Activated CD8-positive, alpha-beta memory T cell treated with anti-CD3 and anti-CD28 coated beads, Interleukin-2, amount 50 U/mL, for 48 hours (primary cell): ENCODE results near the gene PRLH.
"Not testable (repeated sequence)": the region's sequence is repeated elsewhere in the genome, so short reads cannot be mapped to it uniquely, and the experiment has no call there.

ENCODE experiments used
- DNase-seq: peaks from one replicate; pipeline ENCODE4 v3.0.0-alpha.2; 2020

The PRLH gene

DNA sequence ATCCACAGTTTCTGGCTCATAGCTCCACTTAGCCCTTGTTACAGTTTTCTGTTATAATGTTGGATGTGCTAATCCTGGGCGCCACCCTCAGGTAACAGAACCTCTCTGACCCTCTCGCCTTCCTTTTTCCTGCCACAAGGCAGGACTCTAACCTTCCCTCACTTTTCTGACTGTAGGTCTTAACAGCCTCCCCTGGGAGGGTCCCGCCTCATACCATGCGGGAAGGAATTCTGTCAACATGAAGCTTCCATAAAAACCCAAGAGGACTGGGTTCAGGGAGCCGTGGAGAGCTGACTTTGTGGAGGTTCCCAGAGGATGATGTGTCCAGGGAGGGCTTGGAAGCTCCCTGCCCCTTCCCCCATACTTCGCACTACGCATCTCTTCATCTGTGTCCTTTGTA lies 36.0 kb downstream of the PRLH start:
- DNase-seq = no peak

GRCh38 chr2:237603049-237603717 lies 36.8 kb downstream of the PRLH start:
- DNase-seq = no peak

- no peak for DNase-seq
Observed at GRCh38 chr2:237603718-237604362, 37.5 kb downstream of the PRLH start.

GRCh38 chr2:237604391-237604790 lies 38.0 kb downstream of the PRLH start:
- DNase-seq = no peak

DNA sequence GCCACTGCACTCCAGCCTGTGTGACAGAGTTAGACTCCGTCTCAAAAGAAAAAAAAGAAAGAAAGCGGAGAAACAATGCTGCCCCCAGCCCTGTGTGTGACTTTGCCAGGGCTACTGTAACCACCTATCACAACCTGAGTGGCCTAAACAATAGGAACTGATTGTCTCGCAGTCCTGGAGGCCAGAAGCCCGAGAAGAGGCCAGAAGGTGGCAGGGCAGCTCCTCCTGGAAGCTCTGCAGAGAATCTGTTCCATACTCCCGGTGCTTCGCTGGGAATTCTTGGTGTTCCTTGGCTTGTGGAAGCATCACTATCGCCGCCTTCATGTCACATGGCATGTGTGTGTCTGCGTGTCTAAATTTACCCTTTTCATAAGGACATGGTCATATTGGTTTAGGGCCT lies 38.6 kb downstream of the PRLH start:
- no peak for DNase-seq

DNA sequence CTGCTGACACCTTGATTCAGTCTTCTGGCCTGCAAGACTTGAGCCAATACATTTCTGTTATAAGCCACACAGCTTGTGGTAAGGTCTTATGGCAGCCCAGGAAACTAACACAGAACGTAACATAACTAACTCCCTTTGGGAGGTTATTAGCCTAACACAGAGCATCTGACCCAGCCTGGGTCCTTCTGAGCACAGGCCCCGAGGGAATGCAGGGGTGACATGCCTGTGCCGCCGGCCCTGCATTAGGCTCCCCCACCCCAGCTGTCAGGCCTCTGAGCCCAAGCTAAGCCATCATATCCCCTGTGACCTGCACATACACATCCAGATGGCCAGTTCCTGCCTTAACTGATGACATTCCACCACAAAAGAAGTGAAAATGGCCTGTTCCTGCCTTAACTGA lies 40.1 kb downstream of the PRLH start:
- not testable (repeated sequence) for DNase-seq

- DNase-seq = no peak
Observed at GRCh38 chr2:237612527-237613357, 46.4 kb downstream of the PRLH start.

- DNase-seq = no peak
Observed at GRCh38 chr2:237613679-237614078, 47.3 kb downstream of the PRLH start.

GRCh38 chr2:237614151-237614720 lies 47.9 kb downstream of the PRLH start:
- no peak for DNase-seq

GRCh38 chr2:237615631-237616249 lies 49.4 kb downstream of the PRLH start:
- DNase-seq = no peak

DNA sequence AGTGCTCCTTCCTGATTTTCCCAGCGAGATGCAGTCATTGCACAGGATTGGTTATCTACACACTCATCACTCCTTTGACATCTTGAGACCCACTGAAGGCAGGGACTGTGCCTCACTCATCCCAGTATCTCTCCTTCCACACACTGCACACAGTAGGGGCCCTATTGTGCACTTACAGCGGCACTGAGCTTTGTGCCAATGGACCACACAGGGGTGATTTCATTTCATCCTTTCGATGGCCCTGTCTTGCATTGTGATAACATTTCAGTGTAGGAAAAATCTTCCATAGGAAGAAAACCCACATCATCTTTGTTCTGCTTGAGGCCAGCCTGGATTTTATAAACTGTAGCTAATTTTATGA lies 50.0 kb downstream of the PRLH start:
- DNase-seq = no peak
